Gastrocnemius medialis (tissue), 4 donors: Measurements from ENCODE around the gene MTRFR.

Experiments used
- CTCF ChIP-seq, 5 experiments: fragments of 450-650 bp in 3 of 5; fragments of 200-600 bp in 2 of 5; sonication (generic) in 2 of 5; IDR thresholded peaks in 4 of 5; conservative IDR thresholded peaks in 1 of 5; 1 replicate in 4 of 5; 2 replicates in 1 of 5; pipeline ENCODE4 v1.5.1; 2016 to 2019; ENCODE audit warnings: antibody characterized with exemption in 5 of 5, mild to moderate bottlenecking in 3 of 5, moderate library complexity in 3 of 5
- POLR2A ChIP-seq, 2 donors: fragments of 450-650 bp; IDR thresholded peaks; one replicate each; pipeline ENCODE4 v1.6.1; 2017; ENCODE audit warnings: antibody characterized with exemption in 2 of 2, mild to moderate bottlenecking in 2 of 2, moderate library complexity in 2 of 2

- TF ChIP-seq CTCF (IDR thresholded peaks at IDR 0.05 in 4 of 5, conservative IDR thresholded peaks at IDR 0.05 in 1 of 5) (no peak), POLR2A (IDR thresholded peaks at IDR 0.05) (no peak)
Measured at GRCh38 chr12:123269395-123269892, 36.2 kb downstream of the MTRFR start.
